Effector memory CD8-positive, alpha-beta T cell (primary cell): Measurements from ENCODE around the gene ECI2.
"Not testable (repeated sequence)": the region's sequence is repeated elsewhere in the genome, so short reads cannot be mapped to it uniquely, and the experiment has no call there.

Experiments used
- ATAC-seq: fragments of 150-1000 bp; cut with Tn5 transposase; replicated peaks from 2 replicates; pipeline ENCODE4 v1.10.0; 2021; ENCODE audit warnings: mild to moderate bottlenecking, moderate library complexity
- DNase-seq, 3 experiments: peaks; one replicate each; pipeline ENCODE4 v3.0.0; 2021
- H3K27ac Mint-ChIP-seq, 2 donors: one replicate each; pipeline ENCODE4 v1.8.0; 2022; ENCODE audit warnings: mild to moderate bottlenecking in 2 of 2, mixed read lengths in 2 of 2, moderate library complexity in 2 of 2
- H3K27me3 Mint-ChIP-seq, 2 donors: one replicate each; pipeline ENCODE4 v1.8.0; 2022; ENCODE audit warnings: mixed read lengths in 2 of 2
- H3K36me3 Mint-ChIP-seq: one replicate; pipeline ENCODE4 v1.8.0; 2022; ENCODE audit warnings: mild to moderate bottlenecking, moderate library complexity, mixed read lengths; ENCODE audit not compliant: insufficient read depth
- H3K4me1 Mint-ChIP-seq, 2 donors: one replicate each; pipeline ENCODE4 v1.8.0; 2022; ENCODE audit warnings: low read depth in 2 of 2, mixed read lengths in 2 of 2
- H3K4me3 Mint-ChIP-seq, 2 donors: one replicate each; pipeline ENCODE4 v1.8.0; 2022; ENCODE audit warnings: mild to moderate bottlenecking in 2 of 2, mixed read lengths in 2 of 2, moderate library complexity in 2 of 2
- H3K9me3 Mint-ChIP-seq, 2 donors: one replicate each; pipeline ENCODE4 v1.8.0; 2022; ENCODE audit warnings: mixed read lengths in 2 of 2

Gene ECI2

GRCh38 chr6:4105980-4106536, 29.3 kb downstream of the ECI2 start:
- DNase-seq (no peak), ATAC-seq (no peak)
- Mint-ChIP-seq H3K27ac (no peak overlapping the region), H3K27me3 (peaks cover 2 to 12% of the 10 kb centered on the region in 2 donors), H3K4me3 (no peak overlapping the region), H3K4me1 (no peaks in the 10 kb centered on the region), H3K36me3 (no peaks in the 10 kb centered on the region), H3K9me3 (no peaks in the 10 kb centered on the region)

GRCh38 chr6:4103929-4104328, 31.4 kb downstream of the ECI2 start:
- no peaks in the 10 kb centered on the region for H3K36me3 Mint-ChIP-seq
- H3K27ac Mint-ChIP-seq: no peak overlapping the region
- H3K27me3 Mint-ChIP-seq: peaks cover 20 to 23% of the 10 kb centered on the region in 2 donors

GRCh38 chr6:4102687-4103244, 32.6 kb downstream of the ECI2 start:
- no peaks in the 10 kb centered on the region for H3K4me1 Mint-ChIP-seq
- H3K9me3 Mint-ChIP-seq: no peaks in the 10 kb centered on the region
- H3K36me3 Mint-ChIP-seq: no peaks in the 10 kb centered on the region
- no peak overlapping the region for H3K27ac Mint-ChIP-seq
- no peak for DNase-seq
- peaks cover 18 to 27% of the 10 kb centered on the region in 2 donors for H3K27me3 Mint-ChIP-seq
- ATAC-seq: no peak
- no peak overlapping the region for H3K4me3 Mint-ChIP-seq

More at GRCh38 chr6:4103929-4104328, 31.4 kb downstream of the ECI2 start:
- Mint-ChIP-seq H3K9me3 (no peaks in the 10 kb centered on the region), H3K4me3 (no peak overlapping the region), H3K4me1 (no peaks in the 10 kb centered on the region)
- ATAC-seq (no peak), DNase-seq (no peak)

GRCh38 chr6:4101298-4101697, 34.1 kb downstream of the ECI2 start:
- H3K27me3 Mint-ChIP-seq: peaks cover 18 to 27% of the 10 kb centered on the region in 2 donors
- H3K36me3 Mint-ChIP-seq: no peaks in the 10 kb centered on the region

GRCh38 chr6:4100655-4101054, 34.7 kb downstream of the ECI2 start:
- DNase-seq: no peak
- no peaks in the 10 kb centered on the region for H3K9me3 Mint-ChIP-seq
- no peak overlapping the region for H3K4me3 Mint-ChIP-seq
- H3K36me3 Mint-ChIP-seq: no peaks in the 10 kb centered on the region
- H3K4me1 Mint-ChIP-seq: no peaks in the 10 kb centered on the region
- no peak for ATAC-seq
- H3K27ac Mint-ChIP-seq: no peak overlapping the region
- H3K27me3 Mint-ChIP-seq: peaks cover 18 to 27% of the 10 kb centered on the region in 2 donors

More at GRCh38 chr6:4101298-4101697, 34.1 kb downstream of the ECI2 start:
- Mint-ChIP-seq H3K4me3 (no peak overlapping the region), H3K27ac (no peak overlapping the region), H3K4me1 (no peaks in the 10 kb centered on the region), H3K9me3 (no peaks in the 10 kb centered on the region)
- no peak for ATAC-seq
- no peak for DNase-seq

- Mint-ChIP-seq H3K27me3 (peaks cover 5 to 6% of the 10 kb centered on the region in 2 donors), H3K27ac (no peak overlapping the region), H3K36me3 (no peaks in the 10 kb centered on the region), H3K4me3 (no peak overlapping the region), H3K9me3 (no peaks in the 10 kb centered on the region), H3K4me1 (no peaks in the 10 kb centered on the region)
- no peak for ATAC-seq
- no peak for DNase-seq
These were observed 42.1 kb downstream of the ECI2 start for GRCh38 chr6:4093288-4093687.

- Mint-ChIP-seq H3K9me3 (no peaks in the 10 kb centered on the region), H3K36me3 (no peaks in the 10 kb centered on the region), H3K4me1 (no peaks in the 10 kb centered on the region), H3K27me3 (peaks cover 6 to 13% of the 10 kb centered on the region in 2 donors), H3K27ac (no peak overlapping the region), H3K4me3 (no peak overlapping the region)
- DNase-seq (no peak), ATAC-seq (no peak)
These were observed 43.4 kb downstream of the ECI2 start for GRCh38 chr6:4091941-4092340.

GRCh38 chr6:4090043-4090442, 45.3 kb downstream of the ECI2 start:
- H3K27me3 Mint-ChIP-seq: peaks cover 6 to 13% of the 10 kb centered on the region in 2 donors
- H3K4me3 Mint-ChIP-seq, DNase-seq, H3K9me3 Mint-ChIP-seq, H3K4me1 Mint-ChIP-seq, ATAC-seq, H3K36me3 Mint-ChIP-seq, H3K27ac Mint-ChIP-seq: not testable (repeated sequence)

GRCh38 chr6:4088704-4089103, 46.7 kb downstream of the ECI2 start:
- Mint-ChIP-seq H3K4me3 (no peak overlapping the region), H3K27ac (no peak overlapping the region), H3K9me3 (no peaks in the 10 kb centered on the region), H3K36me3 (no peaks in the 10 kb centered on the region), H3K4me1 (no peaks in the 10 kb centered on the region), H3K27me3 (peaks cover 6 to 13% of the 10 kb centered on the region in 2 donors)
- ATAC-seq (no peak), DNase-seq (no peak)

GRCh38 chr6:4085332-4085700, 50.1 kb downstream of the ECI2 start:
- H3K27ac Mint-ChIP-seq: no peak overlapping the region
- H3K36me3 Mint-ChIP-seq: no peaks in the 10 kb centered on the region
- no peaks in the 10 kb centered on the region for H3K4me1 Mint-ChIP-seq
- DNase-seq (no peak), ATAC-seq (no peak)
- no peak overlapping the region for H3K4me3 Mint-ChIP-seq
- H3K9me3 Mint-ChIP-seq: no peaks in the 10 kb centered on the region
- H3K27me3 Mint-ChIP-seq: peaks cover 0 to 13% of the 10 kb centered on the region in 2 donors

- Mint-ChIP-seq H3K27me3 (peaks cover 0 to 13% of the 10 kb centered on the region in 2 donors), H3K9me3 (no peaks in the 10 kb centered on the region), H3K27ac (no peak overlapping the region), H3K4me3 (no peak overlapping the region), H3K4me1 (no peaks in the 10 kb centered on the region), H3K36me3 (no peaks in the 10 kb centered on the region)
- no peak for ATAC-seq
- DNase-seq: no peak
These were observed 50.7 kb downstream of the ECI2 start for GRCh38 chr6:4084444-4085331.

GRCh38 chr6:4078691-4079471, 56.5 kb downstream of the ECI2 start, which contains the start of gene FAM217A:
Gene FAM217A, minus strand, starts transcription at chr6:4079137. Its CDS starts 1,723 bp downstream, at chr6:4077414.
- ATAC-seq (no peak), DNase-seq (no peak)
- Mint-ChIP-seq H3K36me3 (no peaks in the 10 kb centered on the region), H3K4me1 (no peaks in the 10 kb centered on the region), H3K27me3 (peaks cover 9 to 17% of the 10 kb centered on the region in 2 donors), H3K27ac (no peak within 1 kb of the TSS), H3K9me3 (no peaks in the 10 kb centered on the region), H3K4me3 (no peak within 1 kb of the TSS)

- Mint-ChIP-seq H3K4me3 (no peak overlapping the region), H3K27me3 (peaks cover 9 to 17% of the 10 kb centered on the region in 2 donors), H3K27ac (no peak overlapping the region), H3K36me3 (no peaks in the 10 kb centered on the region), H3K9me3 (no peaks in the 10 kb centered on the region), H3K4me1 (no peaks in the 10 kb centered on the region)
- no peak for ATAC-seq
- DNase-seq: no peak
These were observed 60.7 kb downstream of the ECI2 start for GRCh38 chr6:4074478-4075235.
